HL-60 (cell line): ENCODE results near the gene ADIPOR2.

Source experiments
- DNase-seq, 2 experiments: peaks; one replicate each; pipeline ENCODE4 v3.0.0-alpha.2; 2010 to 2020; ENCODE audit warnings: low read depth in 1 of 2, low spot score in 1 of 2
- H3K27ac ChIP-seq: fragments of 250-450 bp; sonication (Bioruptor Pico); replicated peaks from 2 replicates; pipeline ENCODE4 v1.5.1; 2020; ENCODE audit warnings: mild to moderate bottlenecking, moderate library complexity
- H3K27me3 ChIP-seq: fragments of 250-450 bp; sonication (Bioruptor Pico); 2 replicates; pipeline ENCODE4 v1.5.1; 2021; ENCODE audit warnings: mild to moderate bottlenecking, moderate library complexity; ENCODE audit not compliant: insufficient read depth, poor library complexity, severe bottlenecking
- H3K4me3 ChIP-seq: replicated peaks from 2 replicates; pipeline ENCODE4 v1.5.1; 2011; ENCODE audit warnings: mild to moderate bottlenecking, control low read depth, low read length; ENCODE audit not compliant: insufficient read depth
- GABPA ChIP-seq: IDR thresholded peaks from 2 replicates; pipeline ENCODE4 v1.6.1; 2012; ENCODE audit warnings: low read depth
- POLR2AphosphoS5 ChIP-seq: IDR thresholded peaks from 2 replicates; pipeline ENCODE4 v1.6.1; 2012; ENCODE audit warnings: low read depth
- SPI1 ChIP-seq: IDR thresholded peaks from 2 replicates; pipeline ENCODE4 v1.6.1; 2012; ENCODE audit warnings: low read depth, mild to moderate bottlenecking, borderline replicate concordance
- long read RNA-seq: library from polyadenylated mRNA; unstranded; transcript quantifications from one replicate; pipeline ENCODE4 v2.0.0, GENCODE V29; 2020
- TF ChIP-seq, protein P1 (sequence below): IDR thresholded peaks from 2 replicates; pipeline ENCODE4 v1.6.1; 2012; ENCODE audit warnings: low read depth; ENCODE audit not compliant: insufficient replicate concordance
- TF ChIP-seq, protein P2 (sequence below): IDR thresholded peaks from one replicate; pipeline ENCODE4 v1.5.1; 2011; ENCODE audit warnings: low read length, control low read depth, inconsistent platforms; ENCODE audit not compliant: insufficient read depth

The ADIPOR2 gene, protein sequence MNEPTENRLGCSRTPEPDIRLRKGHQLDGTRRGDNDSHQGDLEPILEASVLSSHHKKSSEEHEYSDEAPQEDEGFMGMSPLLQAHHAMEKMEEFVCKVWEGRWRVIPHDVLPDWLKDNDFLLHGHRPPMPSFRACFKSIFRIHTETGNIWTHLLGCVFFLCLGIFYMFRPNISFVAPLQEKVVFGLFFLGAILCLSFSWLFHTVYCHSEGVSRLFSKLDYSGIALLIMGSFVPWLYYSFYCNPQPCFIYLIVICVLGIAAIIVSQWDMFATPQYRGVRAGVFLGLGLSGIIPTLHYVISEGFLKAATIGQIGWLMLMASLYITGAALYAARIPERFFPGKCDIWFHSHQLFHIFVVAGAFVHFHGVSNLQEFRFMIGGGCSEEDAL
- long read RNA-seq, full-length matches to known transcripts = 14 of 54 reads
- long read RNA-seq, partial matches to known transcripts = 24 of 54 reads
- long read RNA-seq, other reads (novel, unspliced or antisense) = 16 of 54 reads

DNA sequence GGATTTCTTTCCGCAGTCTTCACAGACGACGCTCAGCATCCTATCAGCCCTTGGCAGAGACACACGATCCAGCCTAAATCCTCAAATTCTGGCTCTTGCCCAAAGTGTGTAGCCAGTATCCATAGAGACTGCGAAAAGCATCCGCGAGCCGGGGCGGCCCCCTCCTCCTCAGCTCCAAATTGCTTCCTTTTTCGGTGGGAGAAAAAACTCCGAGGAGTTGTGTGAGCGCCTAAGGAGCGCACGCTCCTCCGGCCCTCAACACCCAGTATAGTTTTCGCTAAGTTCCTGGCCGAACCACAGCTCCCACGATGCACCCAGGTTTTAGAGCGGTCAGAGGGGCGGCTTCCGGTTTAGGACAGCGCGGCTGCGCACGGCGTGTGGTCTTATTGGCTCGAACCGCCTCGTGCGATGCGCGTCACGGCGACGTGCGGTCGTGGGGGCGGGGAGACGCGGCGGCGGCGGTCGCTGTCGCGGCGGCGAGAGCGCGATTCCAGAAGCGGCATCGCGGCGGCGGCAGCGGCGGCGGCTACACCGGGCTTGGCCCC lies at the start of gene ADIPOR2:
ADIPOR2 (plus strand) TSS at position 493 of the 545 bp plus-strand sequence. CDS start 63,274 bp downstream, outside the sequence.
- TF ChIP-seq POLR2AphosphoS5 = peak; percentile 62; the same call in 1 of the 2 replicates
- TF ChIP-seq, protein P1, sequence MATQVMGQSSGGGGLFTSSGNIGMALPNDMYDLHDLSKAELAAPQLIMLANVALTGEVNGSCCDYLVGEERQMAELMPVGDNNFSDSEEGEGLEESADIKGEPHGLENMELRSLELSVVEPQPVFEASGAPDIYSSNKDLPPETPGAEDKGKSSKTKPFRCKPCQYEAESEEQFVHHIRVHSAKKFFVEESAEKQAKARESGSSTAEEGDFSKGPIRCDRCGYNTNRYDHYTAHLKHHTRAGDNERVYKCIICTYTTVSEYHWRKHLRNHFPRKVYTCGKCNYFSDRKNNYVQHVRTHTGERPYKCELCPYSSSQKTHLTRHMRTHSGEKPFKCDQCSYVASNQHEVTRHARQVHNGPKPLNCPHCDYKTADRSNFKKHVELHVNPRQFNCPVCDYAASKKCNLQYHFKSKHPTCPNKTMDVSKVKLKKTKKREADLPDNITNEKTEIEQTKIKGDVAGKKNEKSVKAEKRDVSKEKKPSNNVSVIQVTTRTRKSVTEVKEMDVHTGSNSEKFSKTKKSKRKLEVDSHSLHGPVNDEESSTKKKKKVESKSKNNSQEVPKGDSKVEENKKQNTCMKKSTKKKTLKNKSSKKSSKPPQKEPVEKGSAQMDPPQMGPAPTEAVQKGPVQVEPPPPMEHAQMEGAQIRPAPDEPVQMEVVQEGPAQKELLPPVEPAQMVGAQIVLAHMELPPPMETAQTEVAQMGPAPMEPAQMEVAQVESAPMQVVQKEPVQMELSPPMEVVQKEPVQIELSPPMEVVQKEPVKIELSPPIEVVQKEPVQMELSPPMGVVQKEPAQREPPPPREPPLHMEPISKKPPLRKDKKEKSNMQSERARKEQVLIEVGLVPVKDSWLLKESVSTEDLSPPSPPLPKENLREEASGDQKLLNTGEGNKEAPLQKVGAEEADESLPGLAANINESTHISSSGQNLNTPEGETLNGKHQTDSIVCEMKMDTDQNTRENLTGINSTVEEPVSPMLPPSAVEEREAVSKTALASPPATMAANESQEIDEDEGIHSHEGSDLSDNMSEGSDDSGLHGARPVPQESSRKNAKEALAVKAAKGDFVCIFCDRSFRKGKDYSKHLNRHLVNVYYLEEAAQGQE = no peak
- peak; percentile 97 for DNase-seq
- Histone ChIP-seq H3K4me3 (peak within 1 kb of the TSS; percentile 91), H3K27me3 (no peaks in the 10 kb centered on the region), H3K27ac (peak within 1 kb of the TSS; percentile 88)

DNA sequence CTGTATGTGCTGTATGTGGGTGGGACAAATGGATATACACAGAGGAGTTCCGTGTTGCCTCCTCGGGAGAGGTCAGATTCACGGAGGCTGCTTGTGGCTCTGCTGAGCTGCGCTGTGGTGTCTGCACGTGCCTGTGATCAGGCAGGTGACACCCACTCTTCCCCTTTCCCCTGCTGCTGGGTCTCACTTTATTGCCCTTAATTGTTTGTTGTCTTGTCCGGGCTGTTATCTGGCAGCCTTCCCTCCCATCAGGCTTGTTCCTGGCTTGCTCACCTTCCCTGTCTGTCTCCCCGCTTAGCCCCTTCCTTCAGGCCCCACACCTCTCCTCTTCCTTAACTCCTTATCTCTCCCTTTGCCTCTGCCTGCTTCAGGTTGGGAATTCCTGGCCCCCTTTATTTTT lies 48.4 kb upstream of the ADIPOR2 start:
- Histone ChIP-seq H3K4me3 (no peak overlapping the region), H3K27me3 (no peaks in the 10 kb centered on the region), H3K27ac (no peak overlapping the region)
- no peak for TF ChIP-seq GABPA
- no peak for TF ChIP-seq POLR2AphosphoS5
- no peak for TF ChIP-seq SPI1
- TF ChIP-seq, protein P1 = no peak
- TF ChIP-seq, protein P2, sequence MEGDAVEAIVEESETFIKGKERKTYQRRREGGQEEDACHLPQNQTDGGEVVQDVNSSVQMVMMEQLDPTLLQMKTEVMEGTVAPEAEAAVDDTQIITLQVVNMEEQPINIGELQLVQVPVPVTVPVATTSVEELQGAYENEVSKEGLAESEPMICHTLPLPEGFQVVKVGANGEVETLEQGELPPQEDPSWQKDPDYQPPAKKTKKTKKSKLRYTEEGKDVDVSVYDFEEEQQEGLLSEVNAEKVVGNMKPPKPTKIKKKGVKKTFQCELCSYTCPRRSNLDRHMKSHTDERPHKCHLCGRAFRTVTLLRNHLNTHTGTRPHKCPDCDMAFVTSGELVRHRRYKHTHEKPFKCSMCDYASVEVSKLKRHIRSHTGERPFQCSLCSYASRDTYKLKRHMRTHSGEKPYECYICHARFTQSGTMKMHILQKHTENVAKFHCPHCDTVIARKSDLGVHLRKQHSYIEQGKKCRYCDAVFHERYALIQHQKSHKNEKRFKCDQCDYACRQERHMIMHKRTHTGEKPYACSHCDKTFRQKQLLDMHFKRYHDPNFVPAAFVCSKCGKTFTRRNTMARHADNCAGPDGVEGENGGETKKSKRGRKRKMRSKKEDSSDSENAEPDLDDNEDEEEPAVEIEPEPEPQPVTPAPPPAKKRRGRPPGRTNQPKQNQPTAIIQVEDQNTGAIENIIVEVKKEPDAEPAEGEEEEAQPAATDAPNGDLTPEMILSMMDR = no peak
- no peak for DNase-seq

DNA sequence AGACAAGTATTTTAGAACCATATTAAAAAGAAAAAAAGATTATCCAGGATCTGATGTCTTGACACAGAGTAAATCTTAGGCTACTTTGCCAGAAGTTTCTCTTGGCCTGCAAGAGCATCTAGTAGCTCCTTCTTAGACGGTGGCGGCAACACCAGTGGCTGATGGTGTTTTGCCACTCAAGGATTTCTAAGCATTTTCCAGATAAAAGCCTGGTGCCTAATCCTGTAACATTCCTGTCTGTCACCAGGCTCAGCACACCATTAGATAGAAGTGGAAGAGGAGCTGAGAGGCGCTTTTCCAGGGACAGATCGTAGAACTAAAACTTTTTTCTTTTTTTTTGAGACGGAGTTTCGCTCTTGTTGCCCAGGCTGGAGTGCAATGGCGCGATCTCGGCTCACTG lies 47.8 kb upstream of the ADIPOR2 start:
- no peak for DNase-seq
- Histone ChIP-seq H3K27me3 (no peaks in the 10 kb centered on the region), H3K27ac (no peak overlapping the region), H3K4me3 (no peak overlapping the region)
- TF ChIP-seq GABPA (no peak), POLR2AphosphoS5 (no peak), SPI1 (no peak)
- TF ChIP-seq, protein P1 = no peak
- TF ChIP-seq, protein P2 = no peak
